GM23338 (cell line): ENCODE results near the gene ITPR2. TPM values are rescaled to one million over a fixed set of nuclear protein-coding genes. Genes with fewer than 3 reads are reported as not detected.

Source experiments
- ATAC-seq: fragments of 200-7000 bp; cut with Tn5 transposase; 3 replicates; pipeline ENCODE4 v1.9.1; 2020
- DNase-seq: peaks from one replicate; pipeline ENCODE4 v3.0.0-alpha.2; 2015; ENCODE audit warnings: low spot score
- H2AFZ ChIP-seq: fragments of 200-600 bp; sonication (generic); 2 replicates; pipeline ENCODE4 v1.8.0; 2016; ENCODE audit warnings: antibody characterized with exemption, mild to moderate bottlenecking, moderate library complexity
- H3F3A ChIP-seq: fragments of 200-600 bp; sonication (generic); replicated peaks from 2 replicates; pipeline ENCODE4 v1.8.0; 2017; ENCODE audit warnings: antibody characterized with exemption, mixed run types, low read depth
- H3K27ac ChIP-seq: fragments of 200-600 bp; sonication (generic); 2 replicates; pipeline ENCODE4 v1.6.1; 2016; ENCODE audit warnings: low read depth
- H3K27me3 ChIP-seq: fragments of 200-600 bp; sonication (generic); 2 replicates; pipeline ENCODE4 v1.8.0; 2016; ENCODE audit warnings: mild to moderate bottlenecking, mixed run types, moderate library complexity; ENCODE audit not compliant: insufficient read depth
- H3K36me3 ChIP-seq: fragments of 200-600 bp; sonication (generic); 2 replicates; pipeline ENCODE4 v1.8.0; 2016; ENCODE audit warnings: mild to moderate bottlenecking; ENCODE audit not compliant: insufficient read depth
- H3K4me1 ChIP-seq: fragments of 200-600 bp; sonication (generic); 2 replicates; pipeline ENCODE4 v1.8.0; 2016; ENCODE audit warnings: mild to moderate bottlenecking, moderate library complexity; ENCODE audit not compliant: insufficient read depth
- H3K4me2 ChIP-seq: fragments of 200-600 bp; sonication (generic); 2 replicates; pipeline ENCODE4 v1.7.1; 2017; ENCODE audit warnings: mixed run types
- H3K4me3 ChIP-seq: fragments of 200-600 bp; sonication (generic); 2 replicates; pipeline ENCODE4 v1.6.1; 2016; ENCODE audit warnings: mixed run types
- H3K79me2 ChIP-seq: fragments of 200-600 bp; sonication (generic); replicated peaks from 2 replicates; pipeline ENCODE4 v1.8.0; 2017; ENCODE audit warnings: mild to moderate bottlenecking; ENCODE audit not compliant: insufficient read depth
- H3K9me2 ChIP-seq: fragments of 200-600 bp; sonication (generic); 2 replicates; pipeline ENCODE4 v1.8.0; 2017; ENCODE audit not compliant: insufficient read depth
- H4K20me1 ChIP-seq: fragments of 200-600 bp; sonication (generic); replicated peaks from 2 replicates; pipeline ENCODE4 v1.8.0; 2017; ENCODE audit warnings: mild to moderate bottlenecking; ENCODE audit not compliant: insufficient read depth
- H3K27ac Mint-ChIP-seq: 2 replicates; pipeline ENCODE4 v1.8.0; 2020; ENCODE audit warnings: inconsistent platforms, mild to moderate bottlenecking, moderate library complexity, mixed read lengths
- H3K27me3 Mint-ChIP-seq: 3 replicates; pipeline ENCODE4 v1.8.0; 2022; ENCODE audit warnings: low read depth, mild to moderate bottlenecking, moderate library complexity, mixed read lengths, inconsistent platforms; ENCODE audit not compliant: insufficient read depth, poor library complexity
- H3K36me3 Mint-ChIP-seq: 3 replicates; pipeline ENCODE4 v1.8.0; 2021; ENCODE audit warnings: low read depth, mild to moderate bottlenecking, inconsistent platforms, moderate library complexity, mixed read lengths
- H3K4me1 Mint-ChIP-seq: 3 replicates; pipeline ENCODE4 v1.8.0; 2020; ENCODE audit warnings: mild to moderate bottlenecking, inconsistent platforms, mixed read lengths
- H3K4me3 Mint-ChIP-seq: 3 replicates; pipeline ENCODE4 v1.8.0; 2021; ENCODE audit warnings: moderate library complexity, mild to moderate bottlenecking, inconsistent platforms, mixed read lengths
- H3K9me3 Mint-ChIP-seq: 3 replicates; pipeline ENCODE4 v1.8.0; 2020; ENCODE audit warnings: moderate library complexity, mild to moderate bottlenecking, inconsistent platforms, mixed read lengths
- EZH2 ChIP-seq: fragments of 200-600 bp; sonication (generic); IDR thresholded peaks from one replicate; pipeline ENCODE4 v1.8.0; 2017; ENCODE audit warnings: antibody characterized with exemption, mild to moderate bottlenecking, low read depth; ENCODE audit not compliant: unreplicated experiment
- POLR2AphosphoS5 ChIP-seq: IDR thresholded peaks from 2 replicates; pipeline ENCODE4 v1.6.1; 2016; ENCODE audit warnings: antibody characterized with exemption, low read depth
- STAT1 ChIP-seq: IDR thresholded peaks from one replicate; pipeline ENCODE4 v1.6.1; 2016; ENCODE audit warnings: antibody characterized with exemption; ENCODE audit not compliant: unreplicated experiment
- ZNF331 ChIP-seq: fragments of 250-450 bp; sonication (Bioruptor Pico); IDR thresholded peaks from 2 replicates; pipeline ENCODE4 v1.5.0; 2020; ENCODE audit warnings: low read depth, mild to moderate bottlenecking, moderate library complexity
- polyA plus RNA-seq: library from polyadenylated mRNA; unstranded; fragments of >200 nt; fragmentation: Nextera tagmentation; extraction: Ambion mirVana; gene quantifications from 2 replicates; pipeline ENCODE4 v1.2.1, GENCODE V29; 2016
- total RNA-seq: library from RNA; depleted of rRNA; stranded (reverse); fragments of >200 nt; shearing (Covaris generic); gene quantifications from 2 replicates; pipeline ENCODE4 v1.2.3, GENCODE V29; 2014
- TF ChIP-seq, protein P1 (sequence below), 2 experiments: fragments of 200-600 bp in 1 of 2; sonication (generic) in 1 of 2; conservative IDR thresholded peaks; 2 replicates each; pipeline versions ENCODE4 v1.5.1 to v1.6.1; 2016 to 2017; ENCODE audit warnings: antibody characterized with exemption in 2 of 2, low read depth in 2 of 2, mild to moderate bottlenecking in 2 of 2, moderate library complexity in 1 of 2
- TF ChIP-seq, protein P2 (sequence below): IDR thresholded peaks from one replicate; pipeline ENCODE4 v1.6.1; 2018; ENCODE audit warnings: antibody characterized with exemption; ENCODE audit not compliant: unreplicated experiment
- TF ChIP-seq, protein P3 (sequence below): fragments of 250-450 bp; sonication (Bioruptor Pico); IDR thresholded peaks from 2 replicates; pipeline ENCODE4 v1.5.0; 2020; ENCODE audit warnings: mild to moderate bottlenecking, moderate library complexity

Gene ITPR2
- total and polyA plus RNA-seq, 2 experiments from 2014 or later: 44.5 to 65.2 TPM

DNA sequence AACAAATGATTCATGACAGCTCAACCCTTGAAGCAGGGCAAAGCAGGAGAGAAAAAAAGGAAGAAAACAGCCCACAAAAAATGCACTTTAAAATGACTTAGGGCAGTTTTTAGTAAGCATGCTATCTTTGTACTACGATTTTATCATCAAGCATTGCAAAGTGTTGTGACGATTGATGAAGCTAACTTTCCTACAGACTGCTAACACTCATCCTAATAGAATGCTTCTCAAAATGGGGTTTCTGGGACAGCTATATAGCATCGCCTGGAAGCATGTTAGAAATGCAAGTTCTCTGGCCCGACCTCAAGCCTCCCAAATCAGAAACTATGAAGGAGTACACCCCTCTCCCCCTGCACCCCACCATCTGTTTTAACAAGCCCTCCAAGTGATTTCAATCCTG, 381.2 kb downstream of the ITPR2 start (continued):
- TF ChIP-seq, protein P1, sequence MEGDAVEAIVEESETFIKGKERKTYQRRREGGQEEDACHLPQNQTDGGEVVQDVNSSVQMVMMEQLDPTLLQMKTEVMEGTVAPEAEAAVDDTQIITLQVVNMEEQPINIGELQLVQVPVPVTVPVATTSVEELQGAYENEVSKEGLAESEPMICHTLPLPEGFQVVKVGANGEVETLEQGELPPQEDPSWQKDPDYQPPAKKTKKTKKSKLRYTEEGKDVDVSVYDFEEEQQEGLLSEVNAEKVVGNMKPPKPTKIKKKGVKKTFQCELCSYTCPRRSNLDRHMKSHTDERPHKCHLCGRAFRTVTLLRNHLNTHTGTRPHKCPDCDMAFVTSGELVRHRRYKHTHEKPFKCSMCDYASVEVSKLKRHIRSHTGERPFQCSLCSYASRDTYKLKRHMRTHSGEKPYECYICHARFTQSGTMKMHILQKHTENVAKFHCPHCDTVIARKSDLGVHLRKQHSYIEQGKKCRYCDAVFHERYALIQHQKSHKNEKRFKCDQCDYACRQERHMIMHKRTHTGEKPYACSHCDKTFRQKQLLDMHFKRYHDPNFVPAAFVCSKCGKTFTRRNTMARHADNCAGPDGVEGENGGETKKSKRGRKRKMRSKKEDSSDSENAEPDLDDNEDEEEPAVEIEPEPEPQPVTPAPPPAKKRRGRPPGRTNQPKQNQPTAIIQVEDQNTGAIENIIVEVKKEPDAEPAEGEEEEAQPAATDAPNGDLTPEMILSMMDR (conservative IDR thresholded peaks at IDR 0.05; ENCODE audit: low read depth in 2 of 2): no peak
- TF ChIP-seq, protein P2, sequence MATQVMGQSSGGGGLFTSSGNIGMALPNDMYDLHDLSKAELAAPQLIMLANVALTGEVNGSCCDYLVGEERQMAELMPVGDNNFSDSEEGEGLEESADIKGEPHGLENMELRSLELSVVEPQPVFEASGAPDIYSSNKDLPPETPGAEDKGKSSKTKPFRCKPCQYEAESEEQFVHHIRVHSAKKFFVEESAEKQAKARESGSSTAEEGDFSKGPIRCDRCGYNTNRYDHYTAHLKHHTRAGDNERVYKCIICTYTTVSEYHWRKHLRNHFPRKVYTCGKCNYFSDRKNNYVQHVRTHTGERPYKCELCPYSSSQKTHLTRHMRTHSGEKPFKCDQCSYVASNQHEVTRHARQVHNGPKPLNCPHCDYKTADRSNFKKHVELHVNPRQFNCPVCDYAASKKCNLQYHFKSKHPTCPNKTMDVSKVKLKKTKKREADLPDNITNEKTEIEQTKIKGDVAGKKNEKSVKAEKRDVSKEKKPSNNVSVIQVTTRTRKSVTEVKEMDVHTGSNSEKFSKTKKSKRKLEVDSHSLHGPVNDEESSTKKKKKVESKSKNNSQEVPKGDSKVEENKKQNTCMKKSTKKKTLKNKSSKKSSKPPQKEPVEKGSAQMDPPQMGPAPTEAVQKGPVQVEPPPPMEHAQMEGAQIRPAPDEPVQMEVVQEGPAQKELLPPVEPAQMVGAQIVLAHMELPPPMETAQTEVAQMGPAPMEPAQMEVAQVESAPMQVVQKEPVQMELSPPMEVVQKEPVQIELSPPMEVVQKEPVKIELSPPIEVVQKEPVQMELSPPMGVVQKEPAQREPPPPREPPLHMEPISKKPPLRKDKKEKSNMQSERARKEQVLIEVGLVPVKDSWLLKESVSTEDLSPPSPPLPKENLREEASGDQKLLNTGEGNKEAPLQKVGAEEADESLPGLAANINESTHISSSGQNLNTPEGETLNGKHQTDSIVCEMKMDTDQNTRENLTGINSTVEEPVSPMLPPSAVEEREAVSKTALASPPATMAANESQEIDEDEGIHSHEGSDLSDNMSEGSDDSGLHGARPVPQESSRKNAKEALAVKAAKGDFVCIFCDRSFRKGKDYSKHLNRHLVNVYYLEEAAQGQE: no peak

DNA sequence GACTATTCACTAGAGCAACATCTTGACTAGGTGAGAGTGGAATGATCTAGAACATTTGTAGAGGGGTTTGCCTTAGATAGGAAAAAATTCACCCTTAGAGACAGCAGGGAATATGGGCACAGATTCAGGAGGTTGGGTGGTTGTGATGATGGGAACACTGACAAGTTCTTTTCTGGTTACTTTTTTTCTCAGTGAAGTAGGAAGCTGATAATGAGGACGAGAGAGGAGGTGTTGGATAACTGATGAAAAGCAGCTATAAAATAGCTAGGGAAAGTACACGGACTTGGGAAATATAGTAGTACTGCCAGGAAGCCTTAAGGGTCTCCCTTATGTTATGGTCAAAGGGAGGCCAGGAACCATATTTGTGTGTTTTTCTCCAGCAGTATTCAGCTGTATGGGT, 387.1 kb downstream of the ITPR2 start:
- Histone ChIP-seq H2AFZ (no peak overlapping the region), H3K27me3 (no peaks in the 10 kb centered on the region), H3K9me2 (no peaks in the 10 kb centered on the region), H3K4me3 (no peak overlapping the region), H3F3A (no peaks in the 10 kb centered on the region), H3K36me3 (no peaks in the 10 kb centered on the region), H3K4me2 (no peak overlapping the region), H3K4me1 (no peaks in the 10 kb centered on the region), H3K79me2 (no peaks in the 10 kb centered on the region), H4K20me1 (no peaks in the 10 kb centered on the region), H3K27ac (no peak overlapping the region)
- TF ChIP-seq STAT1: no peak
- no peak for TF ChIP-seq ZNF331 (CRISPR knock-in tag)
- TF ChIP-seq EZH2: no peak
- peaks cover 3% of the 10 kb centered on the region; the same call in 1 of the 3 replicates for H3K36me3 Mint-ChIP-seq
- no peak overlapping the region for H3K4me3 Mint-ChIP-seq
- no peak for ATAC-seq
- no peaks in the 10 kb centered on the region for H3K9me3 Mint-ChIP-seq
- DNase-seq: no peak
- H3K4me1 Mint-ChIP-seq: peaks cover 11% of the 10 kb centered on the region
- peak overlapping the region; percentile 3; the same call in 1 of the 2 replicates for H3K27ac Mint-ChIP-seq
- H3K27me3 Mint-ChIP-seq: no peaks in the 10 kb centered on the region

DNA sequence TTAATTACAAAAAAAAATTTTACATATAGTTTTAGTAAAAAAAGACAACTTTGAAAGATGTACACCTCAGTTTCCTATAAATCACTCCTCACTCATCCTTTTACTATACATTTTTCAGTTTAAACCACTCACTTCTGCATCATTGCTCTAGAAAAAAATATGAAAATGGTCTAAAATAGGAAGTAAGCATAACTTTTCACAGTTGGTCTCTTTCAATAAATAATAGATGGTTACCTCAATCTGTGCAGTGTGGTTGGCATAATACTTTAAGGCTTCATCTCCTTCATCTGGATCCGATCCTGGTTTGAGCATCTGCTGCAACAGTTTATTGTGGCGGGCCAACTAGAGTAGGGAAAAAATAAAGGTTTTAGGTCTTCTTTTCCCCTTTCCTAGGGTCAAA, 389.7 kb downstream of the ITPR2 start:
- H3K27me3 Mint-ChIP-seq: no peaks in the 10 kb centered on the region
- TF ChIP-seq, protein P3, sequence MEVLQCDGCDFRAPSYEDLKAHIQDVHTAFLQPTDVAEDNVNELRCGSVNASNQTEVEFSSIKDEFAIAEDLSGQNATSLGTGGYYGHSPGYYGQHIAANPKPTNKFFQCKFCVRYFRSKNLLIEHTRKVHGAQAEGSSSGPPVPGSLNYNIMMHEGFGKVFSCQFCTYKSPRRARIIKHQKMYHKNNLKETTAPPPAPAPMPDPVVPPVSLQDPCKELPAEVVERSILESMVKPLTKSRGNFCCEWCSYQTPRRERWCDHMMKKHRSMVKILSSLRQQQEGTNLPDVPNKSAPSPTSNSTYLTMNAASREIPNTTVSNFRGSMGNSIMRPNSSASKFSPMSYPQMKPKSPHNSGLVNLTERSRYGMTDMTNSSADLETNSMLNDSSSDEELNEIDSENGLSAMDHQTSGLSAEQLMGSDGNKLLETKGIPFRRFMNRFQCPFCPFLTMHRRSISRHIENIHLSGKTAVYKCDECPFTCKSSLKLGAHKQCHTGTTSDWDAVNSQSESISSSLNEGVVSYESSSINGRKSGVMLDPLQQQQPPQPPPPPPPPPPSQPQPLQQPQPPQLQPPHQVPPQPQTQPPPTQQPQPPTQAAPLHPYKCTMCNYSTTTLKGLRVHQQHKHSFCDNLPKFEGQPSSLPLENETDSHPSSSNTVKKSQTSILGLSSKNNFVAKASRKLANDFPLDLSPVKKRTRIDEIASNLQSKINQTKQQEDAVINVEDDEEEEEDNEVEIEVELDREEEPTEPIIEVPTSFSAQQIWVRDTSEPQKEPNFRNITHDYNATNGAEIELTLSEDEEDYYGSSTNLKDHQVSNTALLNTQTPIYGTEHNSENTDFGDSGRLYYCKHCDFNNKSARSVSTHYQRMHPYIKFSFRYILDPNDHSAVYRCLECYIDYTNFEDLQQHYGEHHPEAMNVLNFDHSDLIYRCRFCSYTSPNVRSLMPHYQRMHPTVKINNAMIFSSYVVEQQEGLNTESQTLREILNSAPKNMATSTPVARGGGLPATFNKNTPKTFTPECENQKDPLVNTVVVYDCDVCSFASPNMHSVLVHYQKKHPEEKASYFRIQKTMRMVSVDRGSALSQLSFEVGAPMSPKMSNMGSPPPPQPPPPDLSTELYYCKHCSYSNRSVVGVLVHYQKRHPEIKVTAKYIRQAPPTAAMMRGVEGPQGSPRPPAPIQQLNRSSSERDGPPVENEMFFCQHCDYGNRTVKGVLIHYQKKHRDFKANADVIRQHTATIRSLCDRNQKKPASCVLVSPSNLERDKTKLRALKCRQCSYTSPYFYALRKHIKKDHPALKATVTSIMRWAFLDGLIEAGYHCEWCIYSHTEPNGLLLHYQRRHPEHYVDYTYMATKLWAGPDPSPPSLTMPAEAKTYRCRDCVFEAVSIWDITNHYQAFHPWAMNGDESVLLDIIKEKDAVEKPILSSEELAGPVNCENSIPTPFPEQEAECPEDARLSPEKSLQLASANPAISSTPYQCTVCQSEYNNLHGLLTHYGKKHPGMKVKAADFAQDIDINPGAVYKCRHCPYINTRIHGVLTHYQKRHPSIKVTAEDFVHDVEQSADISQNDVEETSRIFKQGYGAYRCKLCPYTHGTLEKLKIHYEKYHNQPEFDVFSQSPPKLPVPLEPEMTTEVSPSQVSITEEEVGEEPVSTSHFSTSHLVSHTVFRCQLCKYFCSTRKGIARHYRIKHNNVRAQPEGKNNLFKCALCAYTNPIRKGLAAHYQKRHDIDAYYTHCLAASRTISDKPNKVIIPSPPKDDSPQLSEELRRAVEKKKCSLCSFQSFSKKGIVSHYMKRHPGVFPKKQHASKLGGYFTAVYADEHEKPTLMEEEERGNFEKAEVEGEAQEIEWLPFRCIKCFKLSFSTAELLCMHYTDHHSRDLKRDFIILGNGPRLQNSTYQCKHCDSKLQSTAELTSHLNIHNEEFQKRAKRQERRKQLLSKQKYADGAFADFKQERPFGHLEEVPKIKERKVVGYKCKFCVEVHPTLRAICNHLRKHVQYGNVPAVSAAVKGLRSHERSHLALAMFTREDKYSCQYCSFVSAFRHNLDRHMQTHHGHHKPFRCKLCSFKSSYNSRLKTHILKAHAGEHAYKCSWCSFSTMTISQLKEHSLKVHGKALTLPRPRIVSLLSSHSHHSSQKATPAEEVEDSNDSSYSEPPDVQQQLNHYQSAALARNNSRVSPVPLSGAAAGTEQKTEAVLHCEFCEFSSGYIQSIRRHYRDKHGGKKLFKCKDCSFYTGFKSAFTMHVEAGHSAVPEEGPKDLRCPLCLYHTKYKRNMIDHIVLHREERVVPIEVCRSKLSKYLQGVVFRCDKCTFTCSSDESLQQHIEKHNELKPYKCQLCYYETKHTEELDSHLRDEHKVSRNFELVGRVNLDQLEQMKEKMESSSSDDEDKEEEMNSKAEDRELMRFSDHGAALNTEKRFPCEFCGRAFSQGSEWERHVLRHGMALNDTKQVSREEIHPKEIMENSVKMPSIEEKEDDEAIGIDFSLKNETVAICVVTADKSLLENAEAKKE (CRISPR knock-in tag): no peak
- TF ChIP-seq ZNF331 (CRISPR knock-in tag): no peak
- TF ChIP-seq POLR2AphosphoS5: no peak

More for the DNA sequence above, 389.7 kb downstream of the ITPR2 start:
- Mint-ChIP-seq H3K4me1 (peaks cover 11% of the 10 kb centered on the region), H3K4me3 (no peak overlapping the region), H3K36me3 (no peaks in the 10 kb centered on the region), H3K27ac (no peak overlapping the region), H3K9me3 (no peaks in the 10 kb centered on the region)
- no peak overlapping the region for H2AFZ ChIP-seq
- no peaks in the 10 kb centered on the region for H3F3A ChIP-seq
- H3K36me3 ChIP-seq: no peaks in the 10 kb centered on the region; the same call in 1 of the 2 replicates
- no peak overlapping the region for H3K4me3 ChIP-seq
- no peak overlapping the region for H3K4me2 ChIP-seq
- no peaks in the 10 kb centered on the region for H3K9me2 ChIP-seq
- no peaks in the 10 kb centered on the region for H3K27me3 ChIP-seq
- H3K27ac ChIP-seq: no peak overlapping the region
- H3K4me1 ChIP-seq: no peaks in the 10 kb centered on the region
- ATAC-seq (no peak), DNase-seq (no peak)
- no peaks in the 10 kb centered on the region for H4K20me1 ChIP-seq
- H3K79me2 ChIP-seq: no peaks in the 10 kb centered on the region
